Measurements from ENCODE around the gene MACF1. TPM values are rescaled to one million over a fixed set of nuclear protein-coding genes. Genes with fewer than 3 reads are reported as not detected.

Gene MACF1
- total and polyA plus RNA-seq, 9 donors = 198 to 352 (median 263) TPM

GRCh38 chr1:39272798-39273469 lies 68.4 kb downstream of the MACF1 start:
- H3K36me3 ChIP-seq (ENCODE audit: control insufficient read depth, insufficient read depth, low read length) = peaks cover 12% of the 10 kb centered on the region
- H3K4me3 ChIP-seq (ENCODE audit: low read length) = no peak overlapping the region
- no peak for DNase-seq
- no peaks in the 10 kb centered on the region for H3K27me3 ChIP-seq (ENCODE audit: control insufficient read depth, insufficient read depth, low read length)
- no peaks in the 10 kb centered on the region for H3K9me3 ChIP-seq (replicated peaks; ENCODE audit: control insufficient read depth, low read depth, low read length)
- 83% methylated on average over 8 of the region's 13 CpGs for WGBS (ENCODE audit: insufficient coverage)
- H3K27ac ChIP-seq (ENCODE audit: low read length) = peak overlapping the region; percentile 84
- H3K4me1 ChIP-seq (ENCODE audit: control insufficient read depth, insufficient read depth, low read length) = peaks cover 43% of the 10 kb centered on the region

- no peaks in the 10 kb centered on the region for H3K27me3 ChIP-seq (ENCODE audit: control insufficient read depth, insufficient read depth, low read length)
- 70% methylated on average over 3 of the region's 6 CpGs for WGBS (ENCODE audit: insufficient coverage)
- DNase-seq = no peak
- no peaks in the 10 kb centered on the region for H3K9me3 ChIP-seq (replicated peaks; ENCODE audit: control insufficient read depth, low read depth, low read length)
- H3K4me1 ChIP-seq (ENCODE audit: control insufficient read depth, insufficient read depth, low read length) = peaks cover 15% of the 10 kb centered on the region
- H3K4me3 ChIP-seq (ENCODE audit: low read length) = no peak overlapping the region
- no peak overlapping the region for H3K27ac ChIP-seq (ENCODE audit: low read length)
- H3K36me3 ChIP-seq (ENCODE audit: control insufficient read depth, insufficient read depth, low read length) = peaks cover 5% of the 10 kb centered on the region
Observed at GRCh38 chr1:39275836-39276507, 71.5 kb downstream of the MACF1 start.

DNA sequence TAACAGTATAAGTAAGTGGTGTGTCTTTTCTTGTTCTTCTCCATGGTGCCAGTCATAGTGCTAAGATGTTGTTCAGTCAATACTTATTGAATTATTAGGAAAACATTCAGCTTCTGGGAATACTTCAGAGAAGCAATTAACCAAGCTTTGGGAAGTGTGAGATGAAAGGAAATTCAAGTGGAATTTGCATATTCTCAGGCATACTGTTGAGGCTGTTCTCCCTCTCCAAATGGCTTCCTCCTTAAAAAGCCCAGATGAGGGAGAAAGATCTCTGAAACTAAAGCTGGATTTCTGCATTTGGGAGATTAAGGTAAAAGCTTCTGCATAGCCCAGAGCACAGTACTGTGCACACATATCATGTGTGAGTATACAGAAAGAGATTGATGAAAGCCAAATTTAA lies 73.4 kb downstream of the MACF1 start:
- peaks cover 3% of the 10 kb centered on the region for H3K4me1 ChIP-seq (ENCODE audit: control insufficient read depth, insufficient read depth, low read length)
- H3K36me3 ChIP-seq (ENCODE audit: control insufficient read depth, insufficient read depth, low read length) = peaks cover 14% of the 10 kb centered on the region
- H3K4me3 ChIP-seq (ENCODE audit: low read length) = no peak overlapping the region
- H3K9me3 ChIP-seq (replicated peaks; ENCODE audit: control insufficient read depth, low read depth, low read length) = no peaks in the 10 kb centered on the region
- DNase-seq = no peak
- no peaks in the 10 kb centered on the region for H3K27me3 ChIP-seq (ENCODE audit: control insufficient read depth, insufficient read depth, low read length)
- H3K27ac ChIP-seq (ENCODE audit: low read length) = no peak overlapping the region

GRCh38 chr1:39282537-39283216 lies 78.2 kb downstream of the MACF1 start:
- H3K27ac ChIP-seq (ENCODE audit: low read length) = no peak overlapping the region
- 90% methylated on average over 4 of the region's 8 CpGs for WGBS (ENCODE audit: insufficient coverage)

DNA sequence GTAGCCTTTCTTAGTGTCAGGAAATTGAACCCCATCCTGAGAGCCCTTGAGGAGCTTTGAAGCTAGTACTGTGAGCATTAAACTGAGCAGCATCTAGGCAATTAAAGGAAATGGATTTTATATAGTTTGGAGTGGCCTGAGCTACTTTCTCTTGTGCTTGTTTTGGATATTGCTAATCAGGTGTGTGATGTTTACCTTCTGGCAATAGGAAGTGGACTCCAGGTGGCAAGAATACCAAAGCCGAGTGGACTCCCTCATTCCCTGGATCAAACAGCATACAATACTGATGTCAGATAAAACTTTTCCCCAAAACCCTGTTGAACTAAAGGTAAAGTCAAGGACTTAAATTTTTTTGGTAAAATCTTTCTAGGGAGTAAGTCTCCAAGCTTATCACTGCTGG lies 79.4 kb downstream of the MACF1 start:
- no CpG with 5 or more reads among the region's 1 CpG for WGBS (ENCODE audit: insufficient coverage)
- Histone ChIP-seq H3K27me3 (ENCODE audit: control insufficient read depth, insufficient read depth, low read length) (no peaks in the 10 kb centered on the region), H3K9me3 (replicated peaks; ENCODE audit: control insufficient read depth, low read depth, low read length) (no peaks in the 10 kb centered on the region), H3K4me3 (ENCODE audit: low read length) (no peak overlapping the region), H3K27ac (ENCODE audit: low read length) (no peak overlapping the region), H3K36me3 (ENCODE audit: control insufficient read depth, insufficient read depth, low read length) (peaks cover 58% of the 10 kb centered on the region), H3K4me1 (ENCODE audit: control insufficient read depth, insufficient read depth, low read length) (no peaks in the 10 kb centered on the region)
- no peak for DNase-seq

More at GRCh38 chr1:39282537-39283216, 78.2 kb downstream of the MACF1 start:
- DNase-seq = no peak
- H3K36me3 ChIP-seq (ENCODE audit: control insufficient read depth, insufficient read depth, low read length) = peaks cover 49% of the 10 kb centered on the region
- H3K9me3 ChIP-seq (replicated peaks; ENCODE audit: control insufficient read depth, low read depth, low read length) = no peaks in the 10 kb centered on the region
- H3K27me3 ChIP-seq (ENCODE audit: control insufficient read depth, insufficient read depth, low read length) = no peaks in the 10 kb centered on the region
- H3K4me1 ChIP-seq (ENCODE audit: control insufficient read depth, insufficient read depth, low read length) = no peaks in the 10 kb centered on the region
- H3K4me3 ChIP-seq (ENCODE audit: low read length) = no peak overlapping the region

DNA sequence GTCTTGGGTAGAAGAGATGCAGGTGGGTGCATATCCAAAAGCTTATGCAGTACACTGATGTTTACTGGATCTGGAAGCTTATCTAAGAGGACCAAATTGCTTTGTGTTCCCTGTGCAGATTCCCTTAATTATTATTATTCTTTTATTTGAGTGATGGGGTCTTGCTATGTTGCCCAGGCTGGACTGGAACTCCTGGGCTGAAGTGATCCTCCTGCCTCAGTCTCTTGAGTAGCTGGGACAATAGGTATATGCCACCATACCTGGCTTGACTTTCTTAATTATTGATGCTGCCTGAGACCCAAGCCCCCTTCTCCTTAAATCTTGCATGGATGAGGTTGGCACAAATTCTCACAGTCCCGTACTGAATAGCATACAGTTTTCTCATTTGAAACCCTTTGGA lies 83.0 kb downstream of the MACF1 start:
- Histone ChIP-seq H3K36me3 (ENCODE audit: control insufficient read depth, insufficient read depth, low read length) (peaks cover 65% of the 10 kb centered on the region), H3K4me3 (ENCODE audit: low read length) (no peak overlapping the region), H3K27me3 (ENCODE audit: control insufficient read depth, insufficient read depth, low read length) (no peaks in the 10 kb centered on the region), H3K9me3 (replicated peaks; ENCODE audit: control insufficient read depth, low read depth, low read length) (no peaks in the 10 kb centered on the region), H3K4me1 (ENCODE audit: control insufficient read depth, insufficient read depth, low read length) (no peaks in the 10 kb centered on the region), H3K27ac (ENCODE audit: low read length) (no peak overlapping the region)
- no CpG with 5 or more reads among the region's 1 CpG for WGBS (ENCODE audit: insufficient coverage)
- DNase-seq = no peak

GRCh38 chr1:39288735-39289465 lies 84.4 kb downstream of the MACF1 start:
- Histone ChIP-seq H3K4me3 (ENCODE audit: low read length) (no peak overlapping the region), H3K27ac (ENCODE audit: low read length) (no peak overlapping the region), H3K9me3 (replicated peaks; ENCODE audit: control insufficient read depth, low read depth, low read length) (no peaks in the 10 kb centered on the region), H3K4me1 (ENCODE audit: control insufficient read depth, insufficient read depth, low read length) (no peaks in the 10 kb centered on the region), H3K36me3 (ENCODE audit: control insufficient read depth, insufficient read depth, low read length) (peaks cover 65% of the 10 kb centered on the region), H3K27me3 (ENCODE audit: control insufficient read depth, insufficient read depth, low read length) (no peaks in the 10 kb centered on the region)
- no peak for DNase-seq
- WGBS (ENCODE audit: insufficient coverage) = no CpG with 5 or more reads among the region's 5 CpGs

GRCh38 chr1:39292401-39292800 lies 87.9 kb downstream of the MACF1 start:
- WGBS (ENCODE audit: insufficient coverage) = no CpG with 5 or more reads among the region's 1 CpG
- Histone ChIP-seq H3K9me3 (replicated peaks; ENCODE audit: control insufficient read depth, low read depth, low read length) (no peaks in the 10 kb centered on the region), H3K36me3 (ENCODE audit: control insufficient read depth, insufficient read depth, low read length) (peaks cover 60% of the 10 kb centered on the region), H3K27me3 (ENCODE audit: control insufficient read depth, insufficient read depth, low read length) (no peaks in the 10 kb centered on the region), H3K4me1 (ENCODE audit: control insufficient read depth, insufficient read depth, low read length) (no peaks in the 10 kb centered on the region), H3K27ac (ENCODE audit: low read length) (no peak overlapping the region), H3K4me3 (ENCODE audit: low read length) (no peak overlapping the region)
- DNase-seq = no peak

DNA sequence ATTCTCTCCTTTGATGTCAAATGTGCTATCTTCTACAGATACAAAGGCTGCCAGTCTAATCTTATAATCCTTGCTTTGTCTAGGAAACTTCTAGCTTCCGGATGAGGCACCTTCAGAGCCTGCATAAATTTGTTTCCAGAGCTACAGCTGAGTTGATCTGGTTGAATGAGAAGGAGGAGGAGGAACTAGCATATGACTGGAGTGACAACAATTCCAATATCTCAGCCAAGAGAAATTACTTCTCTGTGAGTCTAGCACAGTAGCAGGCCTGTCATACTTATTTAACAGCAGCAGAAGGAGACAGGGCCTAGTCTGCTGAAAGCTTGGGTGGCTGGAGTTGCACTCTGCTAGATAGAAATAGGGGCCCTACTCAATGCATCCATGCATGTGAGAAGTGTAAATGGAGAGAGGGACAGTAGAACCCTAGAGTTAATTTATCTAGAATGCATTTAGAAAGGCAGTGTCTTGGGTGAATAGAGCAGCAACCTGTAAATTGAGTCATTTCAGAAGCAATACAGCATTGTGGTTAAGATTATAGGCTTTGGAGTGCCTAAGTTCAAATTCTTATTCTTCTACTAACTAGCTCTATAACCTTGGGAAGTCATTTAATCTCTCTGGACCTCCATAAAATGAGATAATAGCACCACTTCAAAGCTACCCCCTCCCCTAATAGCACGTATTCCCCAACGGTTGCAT lies 89.0 kb downstream of the MACF1 start:
- H3K9me3 ChIP-seq (replicated peaks; ENCODE audit: control insufficient read depth, low read depth, low read length) = no peaks in the 10 kb centered on the region
- DNase-seq = no peak
- no peak overlapping the region for H3K4me3 ChIP-seq (ENCODE audit: low read length)
- H3K36me3 ChIP-seq (ENCODE audit: control insufficient read depth, insufficient read depth, low read length) = peaks cover 54% of the 10 kb centered on the region
- no peak overlapping the region for H3K27ac ChIP-seq (ENCODE audit: low read length)
- H3K27me3 ChIP-seq (ENCODE audit: control insufficient read depth, insufficient read depth, low read length) = no peaks in the 10 kb centered on the region
- no peaks in the 10 kb centered on the region for H3K4me1 ChIP-seq (ENCODE audit: control insufficient read depth, insufficient read depth, low read length)
- WGBS (ENCODE audit: insufficient coverage) = no CpG with 5 or more reads among the region's 3 CpGs
